Measurements from ENCODE around the gene MTF1.
"Not testable (repeated sequence)": the region's sequence is repeated elsewhere in the genome, so short reads cannot be mapped to it uniquely, and the experiment has no call there.

Gene MTF1

DNA sequence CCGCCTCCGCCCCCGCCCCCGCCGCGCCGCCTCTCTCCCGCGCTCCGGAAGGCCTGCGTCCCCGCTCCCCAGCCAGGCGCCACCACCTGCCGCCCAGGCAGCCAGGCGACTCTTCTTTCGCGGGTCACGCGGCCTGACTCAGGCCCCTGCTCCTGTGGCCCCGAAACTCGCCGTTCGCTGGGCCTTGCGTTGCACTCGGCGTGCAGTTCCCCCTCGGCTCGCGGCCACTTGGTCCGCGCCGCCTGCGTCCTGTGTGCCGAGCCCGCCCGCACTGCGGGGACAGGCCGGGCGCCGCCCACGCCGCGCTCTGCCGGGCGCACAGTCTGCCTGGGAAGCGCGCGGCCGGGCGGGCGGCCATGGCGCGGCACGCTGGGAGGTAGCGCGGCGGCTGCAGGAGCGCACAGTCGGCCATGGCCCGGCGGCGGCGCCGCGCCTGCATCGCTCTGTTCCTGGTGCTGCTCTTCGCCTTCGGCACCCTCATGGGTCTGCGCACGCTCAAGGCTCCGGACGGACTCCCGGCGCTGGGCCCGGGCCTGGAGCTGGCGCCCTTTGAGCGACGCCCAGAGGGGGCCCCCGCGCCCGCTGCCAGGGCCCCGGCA, 65.5 kb downstream of the MTF1 start, which contains the start of gene MANEAL:
TSS of gene MANEAL (plus strand) at position 75 of the 599 bp plus-strand sequence. CDS start at position 411, 336 bp downstream.
- DNase-seq (ENCODE audit: low spot score): peak; percentile 67

DNA sequence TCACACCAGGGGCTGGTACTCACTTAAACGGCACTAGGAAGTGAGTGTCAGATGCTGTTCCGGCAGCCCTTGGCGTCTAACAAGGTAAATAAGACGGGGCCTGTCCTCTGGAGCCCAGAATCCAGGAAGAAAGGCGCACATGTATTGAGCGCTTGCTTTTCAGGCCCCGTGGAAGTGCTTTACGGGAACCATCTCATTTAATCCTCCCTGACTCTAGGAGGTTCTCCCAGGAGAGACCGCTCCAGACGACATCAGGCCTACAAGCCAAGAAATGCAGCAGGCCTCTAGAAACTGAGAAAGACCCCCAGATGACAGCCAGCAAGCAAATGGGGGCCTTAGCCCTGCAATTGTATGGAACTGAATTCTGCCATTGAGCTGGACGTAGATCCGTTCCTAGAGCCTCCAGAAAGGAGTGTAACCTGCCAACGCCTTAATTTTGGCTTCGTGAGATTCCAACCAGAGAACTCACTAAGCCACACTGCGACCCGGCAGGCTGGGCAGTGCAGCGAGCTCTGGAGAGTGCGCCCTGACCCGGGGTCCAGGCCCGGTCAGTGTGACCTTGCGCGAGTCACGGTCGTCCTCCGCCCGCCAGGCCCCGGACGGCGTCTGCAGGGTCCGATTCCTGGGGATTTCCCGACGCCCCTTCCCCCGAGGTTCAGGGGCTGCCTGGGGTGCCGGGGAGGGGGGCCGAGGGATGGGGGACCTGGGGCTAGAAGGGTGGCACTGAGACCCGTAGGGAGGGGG, 66.3 kb downstream of the MTF1 start:
- no peak for DNase-seq (ENCODE audit: low spot score)

DNA sequence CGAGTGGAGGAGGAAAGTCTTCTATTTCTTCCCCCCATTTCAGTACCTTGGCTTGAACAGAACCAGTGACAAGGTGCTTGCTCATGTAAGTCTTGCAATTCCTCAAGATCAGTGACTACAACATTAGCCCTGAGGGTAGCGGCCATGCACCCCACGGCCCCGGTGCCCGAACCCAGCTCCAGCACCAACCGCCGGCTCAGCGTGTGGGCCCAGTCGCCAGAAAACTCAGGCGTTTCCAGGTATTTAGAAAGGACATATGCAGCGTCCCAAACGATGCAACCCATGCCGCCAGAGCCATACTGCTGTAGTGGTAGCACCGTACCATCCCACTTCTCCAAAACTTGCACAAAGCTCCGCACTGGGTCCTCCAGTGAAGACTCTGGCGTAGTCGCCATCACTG, 76.9 kb downstream of the MTF1 start:
- DNase-seq (ENCODE audit: low spot score): no peak

DNA sequence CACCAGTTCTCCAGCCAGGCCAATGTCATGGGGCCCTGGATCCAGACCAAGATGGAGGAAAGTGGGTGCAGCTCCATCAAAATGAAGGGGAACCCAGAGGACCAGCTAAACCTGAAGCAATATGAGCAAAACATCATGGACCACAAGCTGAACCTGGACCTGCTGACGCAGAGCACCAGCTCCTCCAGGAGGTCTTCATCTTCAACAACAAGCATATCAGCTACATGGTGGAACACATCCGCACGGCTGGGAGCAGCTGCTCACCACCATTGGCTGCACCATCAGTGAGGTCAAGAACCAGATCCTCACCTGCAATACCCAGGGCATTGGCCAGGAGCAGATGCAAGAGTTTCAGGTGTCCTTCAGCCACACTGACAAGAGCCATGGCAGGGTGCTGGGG, 80.7 kb downstream of the MTF1 start:
- DNase-seq (ENCODE audit: low spot score): no peak

DNA sequence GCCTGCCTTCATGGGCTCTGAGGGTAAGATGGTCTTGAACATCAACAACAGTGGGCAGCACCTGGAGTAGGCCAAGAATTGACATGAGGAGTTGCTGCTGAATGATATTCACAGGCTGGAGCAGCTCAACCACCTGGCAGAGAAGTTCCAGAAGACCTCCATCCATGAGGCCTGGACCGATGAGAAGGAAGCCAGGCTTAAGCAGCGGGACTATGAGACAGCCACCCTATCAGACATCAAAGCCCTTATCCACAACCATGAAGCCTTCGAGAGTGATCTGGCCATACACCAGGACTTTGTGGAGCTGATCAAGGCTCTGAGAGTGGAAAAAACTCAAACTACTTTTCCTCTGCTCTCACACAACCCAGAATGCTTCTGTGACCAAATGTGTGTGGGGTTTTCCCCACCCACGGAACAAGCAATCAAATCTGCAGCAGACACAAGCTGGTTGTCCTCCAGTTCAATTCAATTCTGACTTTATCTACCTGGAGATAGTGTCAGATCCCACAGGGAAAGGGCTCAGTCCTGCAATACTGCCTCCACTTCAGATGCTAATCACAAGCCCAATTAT, 82.4 kb downstream of the MTF1 start:
- no peak for DNase-seq (ENCODE audit: low spot score)

DNA sequence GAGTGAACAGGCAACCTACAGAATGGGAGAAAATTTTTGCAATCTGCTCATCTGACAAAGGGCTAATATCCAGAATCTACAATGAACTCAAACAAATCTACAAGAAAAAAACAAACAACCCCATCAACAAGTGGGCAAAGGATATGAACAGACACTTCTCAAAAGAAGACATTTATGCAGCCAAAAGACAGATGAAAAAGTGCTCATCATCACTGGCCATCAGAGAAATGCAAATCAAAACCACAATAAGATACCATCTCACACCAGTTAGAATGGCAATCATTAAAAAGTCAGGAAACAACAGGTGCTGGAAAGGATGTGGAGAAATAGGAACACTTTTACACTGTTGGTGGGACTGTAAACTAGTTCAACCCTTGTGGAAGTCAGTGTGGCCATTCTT, 88.0 kb downstream of the MTF1 start:
- DNase-seq (ENCODE audit: low spot score): not testable (repeated sequence)

DNA sequence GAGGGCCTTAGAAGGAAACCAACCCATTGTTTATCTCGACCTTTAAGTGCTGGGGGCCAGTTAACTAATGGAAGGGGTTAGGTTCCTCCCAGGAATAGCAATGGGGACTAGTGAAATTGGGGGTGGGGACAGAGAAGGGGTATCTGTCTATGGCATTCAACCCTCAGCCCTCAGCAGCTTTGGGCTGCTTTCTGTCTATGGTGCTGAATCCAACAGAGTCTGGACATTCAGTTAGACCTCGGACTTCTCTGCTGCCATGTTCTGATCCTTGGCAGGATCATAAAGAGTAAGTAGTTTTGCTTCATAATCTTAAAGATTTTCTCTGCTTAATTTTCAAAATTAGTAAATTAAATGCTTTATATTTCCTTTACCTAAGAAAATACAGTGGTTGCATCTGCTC, 91.9 kb downstream of the MTF1 start:
- no peak for DNase-seq (ENCODE audit: low spot score)

DNA sequence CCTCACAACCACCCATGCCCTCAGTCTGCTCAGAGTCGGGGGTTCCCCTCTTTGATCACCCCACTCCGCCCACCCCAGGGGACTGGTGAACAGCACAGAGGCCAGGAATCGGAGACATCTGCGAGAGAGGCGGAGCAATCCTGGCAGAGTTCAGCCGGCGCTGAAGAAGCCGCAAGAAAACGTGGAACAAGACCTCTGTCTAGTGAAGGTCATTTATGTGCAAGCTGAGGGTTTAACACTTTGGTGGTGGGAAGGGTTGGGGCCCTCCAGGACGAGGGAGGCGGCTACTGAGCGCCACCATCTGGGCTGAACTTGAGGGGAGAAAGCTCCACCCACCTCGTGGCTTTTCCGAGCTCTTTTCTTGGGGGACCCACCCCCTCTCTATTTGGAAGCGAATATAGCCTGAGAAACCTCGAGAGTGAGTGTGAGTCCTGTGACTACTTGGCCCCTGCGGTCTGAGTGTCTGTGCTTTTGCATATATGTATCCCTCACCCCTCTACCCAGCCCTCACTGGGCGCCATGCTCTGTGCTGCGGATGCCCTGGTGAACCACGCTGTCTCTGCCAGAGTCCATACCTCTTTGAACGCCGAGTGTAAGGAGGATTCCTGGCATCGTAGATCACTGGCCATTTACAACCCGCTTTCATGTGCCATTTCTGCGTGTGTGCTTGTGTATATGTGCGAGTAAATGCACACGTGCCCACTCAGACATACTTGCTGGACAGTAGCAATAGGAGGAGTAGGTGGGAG, 93.3 kb downstream of the MTF1 start:
- no peak for DNase-seq (ENCODE audit: low spot score)

DNA sequence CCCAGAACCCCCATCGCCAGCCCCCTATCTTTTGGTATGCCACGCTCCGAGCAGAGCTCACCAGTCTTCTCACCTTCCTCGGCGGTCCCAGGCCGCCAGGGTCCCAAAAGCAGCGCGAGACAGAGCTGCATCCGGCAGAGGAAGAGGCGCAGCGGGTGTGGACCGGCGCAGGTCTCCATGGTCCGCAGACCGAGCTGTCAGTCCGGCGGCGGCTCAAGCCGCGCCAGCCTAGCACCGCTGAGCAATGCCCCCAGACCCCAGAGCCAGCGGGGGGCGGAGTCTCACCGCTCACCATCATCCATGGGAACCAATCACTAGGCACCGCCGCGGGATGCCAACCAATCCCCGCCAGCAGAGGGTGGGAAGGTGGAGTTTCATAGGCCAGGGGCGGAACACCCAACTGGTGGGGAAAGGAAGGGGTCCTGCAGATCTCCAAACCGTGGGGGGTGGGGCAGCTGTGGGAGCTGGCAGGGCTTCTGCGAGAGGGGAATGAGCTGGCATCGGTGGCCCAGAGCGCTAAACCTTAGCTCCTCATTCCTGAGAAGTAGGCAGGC, 94.4 kb downstream of the MTF1 start, which contains the start of gene EPHA10:
TSS of gene EPHA10 (minus strand) at position 233 of the 554 bp plus-strand sequence. CDS start at position 179, 54 bp downstream.
- DNase-seq (ENCODE audit: low spot score): no peak

DNA sequence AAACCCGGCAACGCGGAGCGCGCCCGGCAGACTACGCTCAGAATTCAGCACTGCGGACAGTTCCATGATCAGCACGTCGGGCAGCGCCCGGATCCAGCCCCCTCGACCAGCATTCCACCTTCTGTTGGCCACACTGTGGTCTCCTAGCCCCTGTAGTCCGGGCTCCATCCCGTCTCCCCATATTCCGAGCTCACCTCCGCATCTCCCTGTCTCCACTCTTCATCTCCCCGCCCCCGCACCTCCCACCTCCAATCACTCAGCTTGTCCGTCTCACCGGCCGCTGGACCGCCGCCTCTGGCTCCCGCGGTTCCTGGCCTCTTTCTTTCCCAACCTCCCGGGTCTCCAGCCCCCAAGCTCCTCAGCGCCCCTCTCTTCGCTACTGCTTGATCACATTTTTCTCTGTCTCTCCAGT, 95.0 kb downstream of the MTF1 start:
- DNase-seq (ENCODE audit: low spot score): peak; percentile 50

DNA sequence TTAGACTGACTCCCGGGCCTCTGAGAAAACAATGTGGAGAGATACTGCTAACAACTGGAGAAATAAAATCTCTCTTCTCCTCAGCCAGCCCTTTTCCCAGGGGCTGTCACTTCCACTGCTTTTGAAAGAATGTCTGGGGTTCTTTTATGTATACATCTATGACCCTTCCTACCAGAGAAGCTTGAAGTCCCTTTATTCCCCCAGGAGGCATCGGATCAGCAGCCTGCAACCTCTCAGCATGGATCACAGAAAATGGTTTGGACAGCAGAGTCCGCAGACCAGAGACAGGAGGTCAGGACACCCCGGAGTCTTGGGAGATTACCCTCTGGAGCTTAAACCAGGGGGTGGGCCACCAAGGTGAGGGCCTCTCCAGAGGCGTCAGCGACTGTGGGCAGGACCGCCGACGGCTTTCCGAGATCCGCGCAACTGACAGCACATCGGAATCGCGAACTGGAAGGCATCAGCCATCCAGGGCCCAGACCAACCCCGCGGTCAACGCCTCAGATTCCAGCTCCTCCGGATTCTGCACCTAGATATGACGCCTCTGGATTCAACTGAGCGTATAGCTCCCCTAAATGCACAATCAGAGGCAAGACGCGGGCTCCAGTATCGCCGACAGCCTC, 95.5 kb downstream of the MTF1 start:
- DNase-seq (ENCODE audit: low spot score): no peak

DNA sequence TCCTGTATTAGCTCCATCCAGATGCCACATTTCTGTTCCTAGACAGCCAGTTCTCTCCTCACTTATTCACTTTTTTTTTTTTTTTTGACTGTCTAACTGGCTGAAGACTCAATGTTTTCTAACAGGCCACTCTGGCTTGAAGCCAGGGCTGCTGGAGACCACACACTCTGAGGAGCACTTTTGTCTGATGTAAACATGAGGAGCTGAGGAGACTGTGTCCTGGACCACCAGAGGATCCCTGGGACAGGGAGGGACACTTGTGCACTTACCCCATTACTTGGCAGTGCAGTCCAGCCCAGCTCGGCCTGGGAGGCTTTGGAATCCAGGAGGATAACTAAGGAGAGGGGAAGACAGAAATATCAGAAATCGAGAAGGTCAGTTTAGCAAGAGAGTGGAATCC, 96.9 kb downstream of the MTF1 start:
- DNase-seq (ENCODE audit: low spot score): no peak

DNA sequence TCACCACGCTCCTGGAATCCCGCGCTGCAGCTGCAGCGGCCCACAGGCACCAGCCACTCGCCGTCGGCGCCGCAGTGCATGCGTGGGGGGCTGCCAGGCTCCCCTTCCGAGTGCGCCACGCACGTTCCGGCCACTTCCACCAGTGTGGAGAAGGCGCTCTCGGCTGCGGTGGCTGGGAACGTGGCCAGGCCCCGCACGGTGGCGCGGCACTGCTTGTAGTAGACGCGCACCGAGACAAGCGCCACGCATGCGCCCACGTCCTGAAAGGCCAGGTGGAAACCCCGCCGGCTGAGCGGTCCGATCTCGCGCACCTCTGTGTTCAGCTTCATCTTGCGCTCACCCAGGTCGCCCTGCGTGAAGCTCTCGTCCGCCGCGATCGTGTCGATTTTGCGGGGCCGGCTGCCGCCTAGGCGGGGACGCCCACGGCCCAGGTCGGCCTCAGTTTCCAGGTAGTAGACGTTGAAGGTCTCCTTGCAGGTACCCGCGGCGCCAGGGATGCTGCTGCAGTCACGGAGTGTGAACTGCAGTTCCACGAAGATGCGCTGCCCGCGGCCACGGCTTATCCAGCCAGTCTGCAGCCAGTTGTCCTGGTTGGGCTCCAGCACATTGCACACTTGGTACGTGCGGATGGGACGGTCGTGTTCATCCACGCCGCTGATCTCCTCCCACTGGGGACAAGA, 97.8 kb downstream of the MTF1 start:
- DNase-seq (ENCODE audit: low spot score): no peak
